MM.1S (cell line): ENCODE results near the gene MRRF.

Source experiments
- EZH2phosphoT487 ChIP-seq: fragments of 300-600 bp; sonication (generic); IDR thresholded peaks from 2 replicates; pipeline ENCODE4 v1.6.1; 2018; ENCODE audit warnings: antibody characterized with exemption, low read length
- TF ChIP-seq, protein P1 (sequence below): fragments of 300-600 bp; sonication (generic); IDR thresholded peaks from 2 replicates; pipeline ENCODE4 v1.5.1; 2016; ENCODE audit warnings: antibody characterized with exemption, low read length, mixed read lengths

DNA sequence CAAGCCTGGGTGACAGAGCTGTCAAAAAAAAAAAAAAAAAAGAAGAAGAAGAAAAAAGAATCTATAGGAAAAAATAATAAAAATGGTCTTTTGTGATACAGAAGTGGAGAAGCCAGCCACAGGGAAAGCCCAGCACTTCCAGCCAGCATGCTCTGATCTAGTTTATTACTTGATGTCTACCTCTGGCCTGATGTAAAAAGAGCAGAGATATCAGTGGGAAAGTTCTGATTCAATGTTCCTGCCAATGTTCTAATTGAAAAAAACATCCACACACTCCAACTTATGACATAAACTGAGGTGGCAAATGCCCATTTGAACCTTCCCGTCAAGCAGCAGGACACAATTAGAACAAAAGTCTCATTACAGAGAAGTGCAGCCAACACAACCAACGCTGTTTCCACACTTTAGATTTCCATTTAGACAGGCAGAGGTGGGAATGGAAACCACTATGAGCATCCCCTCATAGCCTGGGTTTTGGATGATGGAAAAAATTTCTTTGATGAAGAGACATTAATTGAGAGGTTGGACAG is 5.7 kb upstream of the MRRF start:
- TF ChIP-seq, protein P1, sequence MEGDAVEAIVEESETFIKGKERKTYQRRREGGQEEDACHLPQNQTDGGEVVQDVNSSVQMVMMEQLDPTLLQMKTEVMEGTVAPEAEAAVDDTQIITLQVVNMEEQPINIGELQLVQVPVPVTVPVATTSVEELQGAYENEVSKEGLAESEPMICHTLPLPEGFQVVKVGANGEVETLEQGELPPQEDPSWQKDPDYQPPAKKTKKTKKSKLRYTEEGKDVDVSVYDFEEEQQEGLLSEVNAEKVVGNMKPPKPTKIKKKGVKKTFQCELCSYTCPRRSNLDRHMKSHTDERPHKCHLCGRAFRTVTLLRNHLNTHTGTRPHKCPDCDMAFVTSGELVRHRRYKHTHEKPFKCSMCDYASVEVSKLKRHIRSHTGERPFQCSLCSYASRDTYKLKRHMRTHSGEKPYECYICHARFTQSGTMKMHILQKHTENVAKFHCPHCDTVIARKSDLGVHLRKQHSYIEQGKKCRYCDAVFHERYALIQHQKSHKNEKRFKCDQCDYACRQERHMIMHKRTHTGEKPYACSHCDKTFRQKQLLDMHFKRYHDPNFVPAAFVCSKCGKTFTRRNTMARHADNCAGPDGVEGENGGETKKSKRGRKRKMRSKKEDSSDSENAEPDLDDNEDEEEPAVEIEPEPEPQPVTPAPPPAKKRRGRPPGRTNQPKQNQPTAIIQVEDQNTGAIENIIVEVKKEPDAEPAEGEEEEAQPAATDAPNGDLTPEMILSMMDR: no peak
- no peak for TF ChIP-seq EZH2phosphoT487
